Measurements from ENCODE around the gene VRK2.

VRK2 gene

GRCh38 chr2:58064086-58064485 lies 17.5 kb downstream of the VRK2 start:
- peak; percentile 50 for DNase-seq (ENCODE audit: low read depth)
- H3K4me3 ChIP-seq (ENCODE audit: low read depth, low read length) = no peak overlapping the region
- no peak for TF ChIP-seq CTCF (IDR thresholded peaks at IDR 0.05; ENCODE audit: insufficient read depth, low read depth, low read length, missing control alignments)

GRCh38 chr2:58065248-58065647 lies 18.6 kb downstream of the VRK2 start:
- no peak for DNase-seq (ENCODE audit: low read depth)
- no peak for TF ChIP-seq CTCF (IDR thresholded peaks at IDR 0.05; ENCODE audit: insufficient read depth, low read depth, low read length, missing control alignments)
- no peak overlapping the region for H3K4me3 ChIP-seq (ENCODE audit: low read depth, low read length)

- TF ChIP-seq CTCF (IDR thresholded peaks at IDR 0.05; ENCODE audit: insufficient read depth, low read depth, low read length, missing control alignments) = no peak
These were observed 20.4 kb downstream of the VRK2 start for GRCh38 chr2:58067001-58067400.

GRCh38 chr2:58070765-58071164 lies 24.2 kb downstream of the VRK2 start:
- no peak for TF ChIP-seq CTCF (IDR thresholded peaks at IDR 0.05; ENCODE audit: insufficient read depth, low read depth, low read length, missing control alignments)
- H3K4me3 ChIP-seq (ENCODE audit: low read depth, low read length) = no peak overlapping the region
- no peak for DNase-seq (ENCODE audit: low read depth)

More at GRCh38 chr2:58067001-58067400, 20.4 kb downstream of the VRK2 start:
- DNase-seq (ENCODE audit: low read depth) = no peak
- no peak overlapping the region for H3K4me3 ChIP-seq (ENCODE audit: low read depth, low read length)

DNA sequence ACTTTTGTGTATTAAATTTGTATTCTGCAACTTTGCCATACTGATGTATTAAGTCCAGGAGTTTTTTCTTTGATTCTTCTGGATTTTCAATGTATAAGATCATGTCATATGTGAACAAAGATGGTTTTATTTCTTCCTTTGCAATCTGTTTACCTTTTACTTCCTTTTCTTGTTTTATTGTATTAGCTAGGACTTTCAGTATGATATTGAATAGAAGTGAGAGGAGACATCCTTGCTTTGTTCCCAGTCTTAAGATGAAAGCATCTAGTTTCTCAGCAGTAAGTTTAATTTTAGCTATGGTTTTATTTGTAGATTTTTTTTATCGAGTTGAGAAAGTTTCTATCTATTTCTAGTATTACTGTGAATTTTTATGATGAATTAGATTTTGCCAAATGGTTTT lies 25.5 kb downstream of the VRK2 start:
- TF ChIP-seq CTCF (IDR thresholded peaks at IDR 0.05; ENCODE audit: insufficient read depth, low read depth, low read length, missing control alignments) = no peak
- no peak overlapping the region for H3K4me3 ChIP-seq (ENCODE audit: low read depth, low read length)
- DNase-seq (ENCODE audit: low read depth) = no peak

GRCh38 chr2:58073008-58073407 lies 26.4 kb downstream of the VRK2 start:
- DNase-seq (ENCODE audit: low read depth) = no peak
- no peak overlapping the region for H3K4me3 ChIP-seq (ENCODE audit: low read depth, low read length)
- no peak for TF ChIP-seq CTCF (IDR thresholded peaks at IDR 0.05; ENCODE audit: insufficient read depth, low read depth, low read length, missing control alignments)

- DNase-seq (ENCODE audit: low read depth) = no peak
- no peak for TF ChIP-seq CTCF (IDR thresholded peaks at IDR 0.05; ENCODE audit: insufficient read depth, low read depth, low read length, missing control alignments)
- no peak overlapping the region for H3K4me3 ChIP-seq (ENCODE audit: low read depth, low read length)
These were observed 27.1 kb downstream of the VRK2 start for GRCh38 chr2:58073751-58074150.

Measured in GM12865 (cell line).